ENCODE data around the gene FOSL2. TPM values are rescaled to one million over a fixed set of nuclear protein-coding genes. Genes with fewer than 3 reads are reported as not detected.
"Not testable (repeated sequence)": the region's sequence is repeated elsewhere in the genome, so short reads cannot be mapped to it uniquely, and the experiment has no call there.

The FOSL2 gene
- total RNA-seq, 2 donors from 2014 or later: 1.4 to 3.8 TPM

DNA sequence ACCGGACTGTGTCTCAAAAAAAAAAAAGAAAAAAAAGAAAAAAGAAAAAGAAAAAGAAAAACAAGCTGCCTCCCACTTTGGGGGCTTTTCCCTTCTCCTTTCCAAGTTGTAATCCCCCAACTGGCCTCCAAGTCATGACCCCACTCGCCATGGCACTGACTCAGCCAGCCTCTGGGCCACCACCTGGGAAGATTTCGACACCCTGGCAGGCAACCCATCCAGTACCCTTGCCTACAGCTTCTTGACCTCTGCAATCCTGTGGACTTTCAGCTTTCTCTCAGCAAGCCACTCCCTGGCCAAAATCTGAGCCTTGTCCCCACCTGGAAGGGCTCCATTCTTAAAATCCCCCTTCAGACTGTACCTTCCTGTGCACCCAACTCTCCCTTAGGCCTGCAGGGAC lies 22.3 kb upstream of the FOSL2 start:
- Mint-ChIP-seq H3K4me1 (peaks cover 14% of the 10 kb centered on the region), H3K9me3 (no peaks in the 10 kb centered on the region), H3K4me3 (no peak overlapping the region), H3K27ac (no peak overlapping the region), H3K27me3 (ENCODE audit: insufficient read depth) (peaks cover 18% of the 10 kb centered on the region), H3K36me3 (ENCODE audit: low read depth) (no peaks in the 10 kb centered on the region)
- Histone ChIP-seq H3K4me3 (ENCODE audit: low read length) (no peak overlapping the region), H3K9ac (ENCODE audit: extremely low read depth, low read length, poor library complexity, severe bottlenecking) (no peak overlapping the region), H3K4me1 (ENCODE audit: control insufficient read depth, insufficient read depth, low read length) (no peaks in the 10 kb centered on the region), H3K27ac (ENCODE audit: low read depth, low read length) (no peak overlapping the region), H3K36me3 (ENCODE audit: control insufficient read depth, insufficient read depth, low read length) (no peaks in the 10 kb centered on the region), H3K27me3 (ENCODE audit: control insufficient read depth, insufficient read depth, low read length, poor library complexity, severe bottlenecking) (no peaks in the 10 kb centered on the region), H3K9me3 (ENCODE audit: control insufficient read depth, low read length) (no peaks in the 10 kb centered on the region)
- 82 to 100% methylated on average over 1 to 3 of the region's 3 CpGs for WGBS, 2 experiments (ENCODE audit: insufficient coverage in 1 of 2, insufficient read length in 1 of 2)
- DNase-seq: peak; percentile 23
- TF ChIP-seq, protein P1, sequence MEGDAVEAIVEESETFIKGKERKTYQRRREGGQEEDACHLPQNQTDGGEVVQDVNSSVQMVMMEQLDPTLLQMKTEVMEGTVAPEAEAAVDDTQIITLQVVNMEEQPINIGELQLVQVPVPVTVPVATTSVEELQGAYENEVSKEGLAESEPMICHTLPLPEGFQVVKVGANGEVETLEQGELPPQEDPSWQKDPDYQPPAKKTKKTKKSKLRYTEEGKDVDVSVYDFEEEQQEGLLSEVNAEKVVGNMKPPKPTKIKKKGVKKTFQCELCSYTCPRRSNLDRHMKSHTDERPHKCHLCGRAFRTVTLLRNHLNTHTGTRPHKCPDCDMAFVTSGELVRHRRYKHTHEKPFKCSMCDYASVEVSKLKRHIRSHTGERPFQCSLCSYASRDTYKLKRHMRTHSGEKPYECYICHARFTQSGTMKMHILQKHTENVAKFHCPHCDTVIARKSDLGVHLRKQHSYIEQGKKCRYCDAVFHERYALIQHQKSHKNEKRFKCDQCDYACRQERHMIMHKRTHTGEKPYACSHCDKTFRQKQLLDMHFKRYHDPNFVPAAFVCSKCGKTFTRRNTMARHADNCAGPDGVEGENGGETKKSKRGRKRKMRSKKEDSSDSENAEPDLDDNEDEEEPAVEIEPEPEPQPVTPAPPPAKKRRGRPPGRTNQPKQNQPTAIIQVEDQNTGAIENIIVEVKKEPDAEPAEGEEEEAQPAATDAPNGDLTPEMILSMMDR (conservative IDR thresholded peaks at IDR 0.05): no peak

DNA sequence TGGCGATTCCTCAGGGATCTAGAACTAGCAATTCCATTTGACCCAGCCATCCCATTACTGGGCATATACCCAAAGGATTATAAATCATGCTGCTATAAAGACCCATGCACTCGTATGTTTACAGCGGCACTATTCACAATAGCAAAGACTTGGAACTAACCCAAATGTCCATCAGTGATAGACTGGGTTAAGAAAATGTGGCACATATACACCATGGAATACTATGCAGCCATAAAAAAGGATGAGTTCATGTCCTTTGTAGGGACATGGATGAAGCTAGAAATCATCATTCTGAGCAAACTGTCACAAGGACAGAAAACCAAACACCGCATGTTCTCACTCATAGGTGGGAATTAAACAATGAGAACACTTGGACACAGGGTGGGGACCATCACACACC lies 20.9 kb upstream of the FOSL2 start:
- H3K36me3 ChIP-seq (ENCODE audit: control insufficient read depth, insufficient read depth, low read length); H3K9ac ChIP-seq (ENCODE audit: extremely low read depth, low read length, poor library complexity, severe bottlenecking); H3K27ac Mint-ChIP-seq; H3K36me3 Mint-ChIP-seq (ENCODE audit: low read depth); H3K9me3 Mint-ChIP-seq; H3K27me3 ChIP-seq (ENCODE audit: control insufficient read depth, insufficient read depth, low read length, poor library complexity, severe bottlenecking); H3K4me1 Mint-ChIP-seq; H3K4me3 Mint-ChIP-seq; DNase-seq; H3K27ac ChIP-seq (ENCODE audit: low read depth, low read length); H3K4me1 ChIP-seq (ENCODE audit: control insufficient read depth, insufficient read depth, low read length); H3K4me3 ChIP-seq (ENCODE audit: low read length); H3K9me3 ChIP-seq (ENCODE audit: control insufficient read depth, low read length): not testable (repeated sequence)
- peaks cover 18% of the 10 kb centered on the region for H3K27me3 Mint-ChIP-seq (ENCODE audit: insufficient read depth)
- 91 to 100% methylated on average over 3 to 4 of the region's 4 CpGs for WGBS, 2 experiments (ENCODE audit: insufficient coverage in 1 of 2, insufficient read length in 1 of 2)

DNA sequence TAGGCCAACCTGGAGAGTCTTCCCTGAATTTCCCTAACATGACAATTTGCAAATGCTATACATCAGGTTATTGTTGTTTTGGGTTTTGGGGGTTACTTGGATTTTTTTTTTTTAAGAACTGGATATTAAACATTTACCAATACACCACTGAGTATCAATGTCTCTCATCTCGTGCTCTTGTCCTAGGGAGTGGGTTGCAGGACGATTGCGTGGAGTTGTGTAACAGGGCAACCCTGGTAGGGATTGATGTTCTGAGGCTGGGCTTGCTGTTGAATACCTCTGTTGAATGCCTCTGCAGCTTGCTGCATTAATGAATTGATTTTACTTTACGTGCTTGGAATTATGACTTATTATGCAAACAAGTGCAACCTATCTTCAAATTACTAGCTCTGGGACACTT lies 18.8 kb upstream of the FOSL2 start:
- 94 to 100% methylated on average over 1 to 4 of the region's 4 CpGs for WGBS, 2 experiments (ENCODE audit: insufficient coverage in 1 of 2, insufficient read length in 1 of 2)
- TF ChIP-seq, protein P1 (conservative IDR thresholded peaks at IDR 0.05): no peak
- H3K9me3 Mint-ChIP-seq: no peaks in the 10 kb centered on the region
- Histone ChIP-seq H3K9ac (ENCODE audit: extremely low read depth, low read length, poor library complexity, severe bottlenecking) (no peak overlapping the region), H3K27ac (ENCODE audit: low read depth, low read length) (no peak overlapping the region), H3K4me3 (ENCODE audit: low read length) (no peak overlapping the region), H3K27me3 (ENCODE audit: control insufficient read depth, insufficient read depth, low read length, poor library complexity, severe bottlenecking) (no peaks in the 10 kb centered on the region), H3K36me3 (ENCODE audit: control insufficient read depth, insufficient read depth, low read length) (no peaks in the 10 kb centered on the region), H3K9me3 (ENCODE audit: control insufficient read depth, low read length) (no peaks in the 10 kb centered on the region), H3K4me1 (ENCODE audit: control insufficient read depth, insufficient read depth, low read length) (no peaks in the 10 kb centered on the region)
- no peak overlapping the region for H3K27ac Mint-ChIP-seq
- no peak for DNase-seq
- peaks cover 23% of the 10 kb centered on the region for H3K27me3 Mint-ChIP-seq (ENCODE audit: insufficient read depth)
- no peak overlapping the region for H3K4me3 Mint-ChIP-seq
- H3K36me3 Mint-ChIP-seq (ENCODE audit: low read depth): no peaks in the 10 kb centered on the region
- H3K4me1 Mint-ChIP-seq: peaks cover 3% of the 10 kb centered on the region

DNA sequence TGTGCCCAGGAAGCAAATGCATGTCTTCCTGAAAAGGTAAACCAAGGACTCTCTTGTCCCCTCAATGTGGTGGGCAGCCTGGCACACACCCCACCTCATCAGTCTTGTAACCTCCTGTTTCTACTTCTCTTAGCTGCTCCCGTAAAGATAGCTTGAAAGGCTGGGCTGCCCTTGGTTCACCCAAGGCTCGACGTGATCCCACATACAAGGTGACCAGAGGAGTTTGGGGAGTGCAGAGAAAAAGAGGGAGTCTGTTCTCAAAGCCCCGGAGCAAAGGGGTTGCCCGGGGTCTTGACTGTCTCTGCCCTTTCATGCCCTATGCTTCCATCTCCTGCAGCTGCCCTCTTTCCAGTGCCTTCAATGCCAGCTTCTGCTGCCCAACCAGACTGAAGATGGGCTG lies 18.3 kb upstream of the FOSL2 start:
- Histone ChIP-seq H3K36me3 (ENCODE audit: control insufficient read depth, insufficient read depth, low read length) (no peaks in the 10 kb centered on the region), H3K4me1 (ENCODE audit: control insufficient read depth, insufficient read depth, low read length) (no peaks in the 10 kb centered on the region), H3K4me3 (ENCODE audit: low read length) (no peak overlapping the region), H3K27me3 (ENCODE audit: control insufficient read depth, insufficient read depth, low read length, poor library complexity, severe bottlenecking) (no peaks in the 10 kb centered on the region), H3K9me3 (ENCODE audit: control insufficient read depth, low read length) (no peaks in the 10 kb centered on the region), H3K27ac (ENCODE audit: low read depth, low read length) (no peak overlapping the region), H3K9ac (ENCODE audit: extremely low read depth, low read length, poor library complexity, severe bottlenecking) (no peak overlapping the region)
- Mint-ChIP-seq H3K36me3 (ENCODE audit: low read depth) (no peaks in the 10 kb centered on the region), H3K9me3 (no peaks in the 10 kb centered on the region), H3K27ac (no peak overlapping the region), H3K4me1 (peaks cover 3% of the 10 kb centered on the region), H3K4me3 (no peak overlapping the region), H3K27me3 (ENCODE audit: insufficient read depth) (peaks cover 27% of the 10 kb centered on the region)
- 86 to 97% methylated on average over 5 of the region's 5 CpGs for WGBS, 2 experiments (ENCODE audit: insufficient coverage in 1 of 2, insufficient read length in 1 of 2)
- TF ChIP-seq, protein P1 (conservative IDR thresholded peaks at IDR 0.05): no peak
- peak; percentile 33 for DNase-seq

All from endodermal cell (in vitro differentiated cells).